Activated T-cell treated with anti-CD3 and anti-CD28 coated beads for 24 hours (primary cell): ENCODE data around the gene PUSL1.
A peak's percentile ranks its signal among the peaks of the same experiment; 100 is the strongest.

Experiments
- DNase-seq: peaks from one replicate; pipeline ENCODE4 v3.0.0-alpha.2; 2020; ENCODE audit warnings: low read depth

The PUSL1 gene

DNA sequence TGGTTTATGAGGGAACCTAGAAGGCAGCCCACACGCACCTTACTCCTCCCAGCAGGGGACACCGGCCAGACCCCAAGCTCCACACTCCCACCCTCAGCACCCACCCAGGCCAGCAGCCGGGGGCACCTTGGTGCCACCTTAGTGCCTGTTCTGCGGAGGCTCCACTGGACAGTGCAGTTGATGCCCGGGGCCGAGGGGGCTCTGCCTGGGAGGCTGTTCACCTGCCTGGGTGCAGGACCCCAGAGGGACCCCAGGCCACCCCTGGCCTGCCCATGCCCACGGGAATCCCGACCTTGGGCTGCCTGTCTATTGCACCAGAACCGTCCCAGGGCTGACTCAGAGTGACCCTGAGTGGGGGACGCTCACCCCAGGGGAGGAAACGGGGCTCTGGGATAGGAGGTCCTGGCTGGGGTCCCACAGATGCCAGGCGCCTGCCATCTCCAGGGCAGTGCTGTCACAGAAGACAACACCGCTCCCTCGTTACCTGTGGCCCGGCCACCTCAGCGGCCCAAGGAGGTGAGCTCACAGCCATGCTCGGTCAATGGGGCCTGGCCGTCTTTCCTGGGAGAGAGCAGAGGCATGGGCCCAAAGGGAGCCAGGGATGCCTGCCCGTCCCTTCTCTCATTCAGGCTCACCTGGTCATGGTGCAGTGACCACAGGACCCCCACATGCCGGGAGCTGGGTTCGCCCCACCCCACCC is 27.5 kb upstream of the PUSL1 start:
- DNase-seq = no peak

GRCh38 chr1:1281533-1282321 is 26.7 kb upstream of the PUSL1 start:
- DNase-seq = no peak

DNA sequence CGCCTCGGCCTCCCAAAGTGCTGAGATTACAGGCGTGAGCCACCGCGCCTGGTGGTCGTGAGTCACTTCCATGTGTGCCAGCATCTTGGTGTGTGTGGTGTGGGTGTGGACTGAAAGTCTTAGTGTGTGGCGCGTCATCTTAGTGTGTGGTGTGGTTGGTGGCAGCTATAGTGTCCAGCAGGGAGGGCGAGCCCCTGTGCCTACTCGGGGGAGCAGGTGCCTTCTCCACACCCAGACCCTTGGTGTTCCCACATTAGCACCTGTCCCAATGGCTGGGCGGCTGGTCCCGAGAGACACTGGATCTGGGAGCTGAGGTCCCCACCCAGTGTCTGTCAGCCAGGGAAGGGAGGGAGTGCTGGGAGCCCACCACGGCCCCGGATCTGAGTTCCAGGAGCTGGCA is 25.4 kb upstream of the PUSL1 start:
- DNase-seq = no peak

DNA sequence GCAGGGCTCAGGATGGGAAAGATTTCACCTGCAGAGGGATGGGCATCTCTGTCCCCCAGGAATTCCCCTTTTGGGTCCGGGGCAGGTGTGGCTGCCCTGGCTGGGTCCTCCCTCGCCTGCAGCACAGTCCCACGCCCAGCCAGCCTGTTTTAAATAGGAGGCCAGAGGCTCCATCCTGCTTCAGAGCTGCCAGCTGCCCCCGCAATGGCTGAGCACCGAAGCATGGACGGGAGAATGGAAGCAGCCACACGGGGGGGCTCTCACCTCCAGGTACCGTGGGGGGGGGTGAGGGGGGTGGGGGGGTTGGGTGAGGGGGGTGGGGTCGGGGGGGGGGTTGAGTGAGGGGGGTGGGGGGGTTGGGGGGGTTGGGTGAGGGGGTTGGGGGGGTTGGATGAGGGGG is 24.6 kb upstream of the PUSL1 start:
- no peak for DNase-seq

- no peak for DNase-seq
Observed at GRCh38 chr1:1284221-1285101, 23.9 kb upstream of the PUSL1 start.

DNA sequence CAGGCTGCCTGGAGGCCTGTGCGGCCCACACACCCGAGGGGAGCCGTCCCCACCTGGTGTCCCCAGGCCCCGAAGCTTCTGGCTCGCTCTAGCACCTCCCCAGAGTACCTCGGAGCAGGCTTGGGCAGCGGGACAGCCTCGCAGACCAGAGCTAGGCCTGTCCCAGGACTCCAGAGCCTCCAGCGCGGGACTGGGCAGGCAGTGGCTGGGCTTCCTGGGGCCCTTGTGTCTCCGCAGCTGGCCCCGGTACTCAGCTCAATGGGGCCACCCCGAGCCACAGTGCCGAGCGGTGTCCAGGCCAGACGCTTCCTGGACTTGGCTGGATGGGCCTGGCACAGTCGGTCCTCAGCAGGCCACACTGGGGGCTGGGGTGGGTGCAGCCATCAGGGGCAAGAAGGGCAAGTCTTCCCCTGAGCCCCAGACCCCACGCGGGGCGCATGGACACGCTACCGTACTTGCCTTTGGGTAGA is 23.3 kb upstream of the PUSL1 start:
- no peak for DNase-seq

DNA sequence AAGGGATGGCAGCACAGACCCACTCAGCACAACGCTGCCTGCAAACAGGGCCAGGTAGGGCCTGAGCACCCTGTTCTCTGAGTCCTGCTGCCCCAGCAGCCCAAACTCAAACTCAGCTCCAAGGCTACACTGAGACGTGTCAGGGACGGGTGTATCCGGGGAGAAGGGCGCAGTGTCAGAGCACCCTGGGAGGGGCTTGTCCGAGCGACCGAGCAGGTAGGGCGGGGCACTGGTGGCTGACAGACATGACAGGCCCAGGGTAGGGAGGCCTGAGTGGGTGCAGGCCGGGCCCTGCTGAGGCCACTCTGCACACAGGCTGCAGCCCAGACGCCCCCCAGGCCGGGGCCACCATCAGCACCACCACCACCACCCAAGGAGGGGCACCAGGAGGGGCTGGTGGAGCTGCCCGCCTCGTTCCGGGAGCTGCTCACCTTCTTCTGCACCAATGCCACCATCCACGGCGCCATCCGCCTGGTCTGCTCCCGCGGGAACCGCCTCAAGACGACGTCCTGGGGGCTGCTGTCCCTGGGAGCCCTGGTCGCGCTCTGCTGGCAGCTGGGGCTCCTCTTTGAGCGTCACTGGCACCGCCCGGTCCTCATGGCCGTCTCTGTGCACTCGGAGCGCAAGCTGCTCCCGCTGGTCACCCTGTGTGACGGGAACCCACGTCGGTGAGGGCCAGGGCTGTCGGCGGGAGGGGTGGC is 22.6 kb upstream of the PUSL1 start:
- DNase-seq = no peak

DNA sequence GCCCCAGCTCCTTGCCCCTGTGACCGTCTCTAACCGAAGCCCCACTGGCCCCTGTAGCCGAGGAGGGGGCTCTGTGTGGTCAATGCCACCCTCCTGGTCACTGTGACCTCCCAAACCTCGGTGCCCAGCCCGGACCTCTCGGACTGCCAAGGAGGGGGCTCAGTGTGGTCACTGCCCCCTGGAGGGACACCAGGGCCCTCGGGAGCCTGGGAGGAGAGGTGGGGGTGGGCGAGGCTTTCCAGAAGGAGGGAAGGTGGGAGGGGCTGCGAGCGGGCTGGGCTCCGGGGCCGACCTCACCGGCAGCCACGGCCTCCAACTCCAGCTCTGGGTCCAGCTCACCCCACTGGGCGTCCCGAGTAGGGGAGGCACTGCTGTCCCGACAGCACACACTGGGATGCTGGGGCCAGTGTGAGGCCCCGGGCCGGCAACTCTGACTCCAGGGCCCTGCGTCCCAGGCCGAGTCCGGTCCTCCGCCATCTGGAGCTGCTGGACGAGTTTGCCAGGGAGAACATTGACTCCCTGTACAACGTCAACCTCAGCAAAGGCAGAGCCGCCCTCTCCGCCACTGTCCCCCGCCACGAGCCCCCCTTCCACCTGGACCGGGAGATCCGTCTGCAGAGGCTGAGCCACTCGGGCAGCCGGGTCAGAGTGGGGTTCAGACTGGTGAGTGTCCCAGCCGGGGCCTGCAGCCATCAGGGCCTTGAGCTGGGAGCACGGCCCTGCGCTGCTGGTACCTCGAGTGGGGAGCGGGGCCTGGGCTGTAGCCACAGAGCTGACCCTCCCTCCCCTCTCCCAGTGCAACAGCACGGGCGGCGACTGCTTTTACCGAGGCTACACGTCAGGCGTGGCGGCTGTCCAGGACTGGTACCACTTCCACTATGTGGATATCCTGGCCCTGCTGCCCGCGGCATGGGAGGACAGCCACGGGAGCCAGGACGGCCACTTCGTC is 21.8 kb upstream of the PUSL1 start:
- no peak for DNase-seq

- DNase-seq = no peak
Observed at GRCh38 chr1:1287288-1288110, 20.9 kb upstream of the PUSL1 start.

DNA sequence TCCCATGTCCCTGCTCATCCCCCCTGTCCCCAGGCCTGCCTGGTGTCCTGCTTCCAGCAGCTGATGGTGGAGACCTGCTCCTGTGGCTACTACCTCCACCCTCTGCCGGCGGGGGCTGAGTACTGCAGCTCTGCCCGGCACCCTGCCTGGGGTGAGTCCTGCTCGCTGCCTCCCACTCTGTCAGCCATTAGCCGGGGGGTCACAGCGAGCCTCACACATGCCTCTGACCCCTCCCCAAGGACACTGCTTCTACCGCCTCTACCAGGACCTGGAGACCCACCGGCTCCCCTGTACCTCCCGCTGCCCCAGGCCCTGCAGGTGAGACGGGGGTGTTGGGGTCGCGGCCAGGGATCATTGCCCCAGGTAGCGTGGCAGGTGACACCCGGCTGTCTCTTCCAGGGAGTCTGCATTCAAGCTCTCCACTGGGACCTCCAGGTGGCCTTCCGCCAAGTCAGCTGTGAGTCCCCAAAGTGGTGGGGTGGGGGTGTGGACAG is 18.1 kb upstream of the PUSL1 start:
- peak; percentile 55 for DNase-seq

- DNase-seq = no peak
Observed at GRCh38 chr1:1291023-1291528, 17.3 kb upstream of the PUSL1 start.

GRCh38 chr1:1291548-1292441 is 16.6 kb upstream of the PUSL1 start:
- peak; percentile 51 for DNase-seq

GRCh38 chr1:1292442-1292779 is 16.0 kb upstream of the PUSL1 start:
- DNase-seq = no peak

GRCh38 chr1:1292851-1293250 is 15.5 kb upstream of the PUSL1 start:
- DNase-seq = no peak

DNA sequence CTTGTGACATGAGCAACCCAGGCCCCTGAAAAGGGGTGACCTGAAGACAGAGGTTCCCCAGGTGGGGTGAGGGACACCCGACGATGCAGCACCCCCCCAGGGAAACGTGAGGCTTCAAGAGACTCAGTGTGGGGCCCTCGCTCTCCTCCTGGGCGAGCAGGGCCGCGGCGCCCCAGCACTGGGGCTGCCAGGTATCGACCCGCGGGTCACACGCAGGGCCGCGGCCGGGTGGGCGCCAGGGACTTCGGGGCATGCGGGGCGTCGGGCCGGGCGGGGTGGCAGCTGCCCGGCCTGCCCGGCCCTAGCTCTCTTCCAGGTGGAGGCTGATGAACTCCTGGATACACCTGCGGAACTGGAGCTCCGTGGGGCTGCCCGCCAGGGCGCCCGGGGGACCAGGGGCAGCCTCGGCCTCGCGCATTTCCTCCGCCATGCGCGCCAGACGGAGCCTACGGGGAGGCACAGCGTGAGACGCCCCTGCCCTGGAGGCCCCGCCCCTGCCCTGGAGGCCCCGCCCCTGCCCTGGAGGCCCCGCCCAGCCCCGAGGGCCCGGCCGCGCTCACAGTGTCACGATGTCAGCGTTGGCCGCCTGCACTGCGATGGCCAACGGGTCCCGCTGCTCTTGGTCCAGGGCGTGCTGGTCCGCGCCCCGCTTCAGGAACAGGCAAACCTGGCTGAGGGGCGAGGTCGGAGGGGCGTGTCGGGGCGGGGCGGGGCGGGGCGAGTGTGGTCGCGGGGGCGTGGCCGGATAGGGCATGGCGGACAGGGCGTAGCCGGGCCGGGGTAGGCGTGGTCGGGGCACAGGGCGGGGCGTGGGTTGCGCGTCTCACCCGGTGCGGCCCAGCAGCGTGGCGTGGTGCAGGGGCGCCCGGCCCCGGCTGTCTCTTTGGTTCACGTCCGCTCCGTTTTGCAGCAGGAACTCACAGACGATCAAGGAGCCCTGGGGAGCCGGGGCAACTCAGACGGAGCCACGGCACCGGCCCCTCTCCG is 14.8 kb upstream of the PUSL1 start:
- DNase-seq = no peak

GRCh38 chr1:1294250-1294890 is 14.0 kb upstream of the PUSL1 start:
- no peak for DNase-seq
